ENCODE data around the gene PARD3. TPM values are rescaled to one million over a fixed set of nuclear protein-coding genes. Genes with fewer than 3 reads are reported as not detected.
"Not testable (repeated sequence)": the region's sequence is repeated elsewhere in the genome, so short reads cannot be mapped to it uniquely, and the experiment has no call there.

The PARD3 gene
- total and polyA plus RNA-seq, 8 donors: 25.6 to 54.5 (median 47.8) TPM

DNA sequence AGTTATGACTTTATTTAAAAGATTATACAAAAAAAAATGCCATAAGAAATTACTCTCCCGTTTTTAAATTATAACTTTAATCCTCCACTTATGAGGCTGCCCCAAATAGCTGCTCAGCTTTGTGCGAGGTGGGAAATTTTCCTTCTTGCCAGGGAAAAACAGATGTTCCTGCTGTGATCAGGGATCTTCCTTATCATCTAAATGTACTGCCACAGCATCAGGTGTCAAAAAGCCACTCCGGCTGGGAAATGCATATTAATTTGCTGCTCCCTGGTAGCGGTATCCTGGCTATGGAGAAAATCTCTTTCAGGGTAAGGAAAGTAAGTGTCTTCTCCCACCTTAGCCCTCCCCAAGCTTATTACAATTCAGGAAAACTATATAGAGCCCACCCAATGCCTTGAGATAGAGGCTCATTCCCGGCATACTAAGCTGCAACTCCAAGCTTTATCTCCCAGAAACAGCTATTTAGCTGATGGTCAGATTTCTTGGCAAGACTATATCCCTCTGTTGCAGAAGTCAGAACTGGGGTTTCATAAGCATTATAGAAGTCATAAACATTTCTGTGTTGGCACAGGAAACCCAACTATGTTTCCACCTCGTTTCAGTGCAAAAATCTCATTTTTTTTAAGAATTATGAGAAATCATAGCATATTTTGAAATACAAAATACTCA is 360.4 kb downstream of the PARD3 start:
- intact Hi-C loops (cut with DNase I): no loop called here
- H3K27me3 ChIP-seq: no peaks in the 10 kb centered on the region
- TF ChIP-seq, protein P1, sequence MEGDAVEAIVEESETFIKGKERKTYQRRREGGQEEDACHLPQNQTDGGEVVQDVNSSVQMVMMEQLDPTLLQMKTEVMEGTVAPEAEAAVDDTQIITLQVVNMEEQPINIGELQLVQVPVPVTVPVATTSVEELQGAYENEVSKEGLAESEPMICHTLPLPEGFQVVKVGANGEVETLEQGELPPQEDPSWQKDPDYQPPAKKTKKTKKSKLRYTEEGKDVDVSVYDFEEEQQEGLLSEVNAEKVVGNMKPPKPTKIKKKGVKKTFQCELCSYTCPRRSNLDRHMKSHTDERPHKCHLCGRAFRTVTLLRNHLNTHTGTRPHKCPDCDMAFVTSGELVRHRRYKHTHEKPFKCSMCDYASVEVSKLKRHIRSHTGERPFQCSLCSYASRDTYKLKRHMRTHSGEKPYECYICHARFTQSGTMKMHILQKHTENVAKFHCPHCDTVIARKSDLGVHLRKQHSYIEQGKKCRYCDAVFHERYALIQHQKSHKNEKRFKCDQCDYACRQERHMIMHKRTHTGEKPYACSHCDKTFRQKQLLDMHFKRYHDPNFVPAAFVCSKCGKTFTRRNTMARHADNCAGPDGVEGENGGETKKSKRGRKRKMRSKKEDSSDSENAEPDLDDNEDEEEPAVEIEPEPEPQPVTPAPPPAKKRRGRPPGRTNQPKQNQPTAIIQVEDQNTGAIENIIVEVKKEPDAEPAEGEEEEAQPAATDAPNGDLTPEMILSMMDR (IDR thresholded peaks at IDR 0.05): no peak
- H3K27ac ChIP-seq: no peak overlapping the region
- no peaks in the 10 kb centered on the region for H3K4me1 ChIP-seq
- no peaks in the 10 kb centered on the region for H3K9me3 ChIP-seq
- H3K4me3 ChIP-seq: no peak overlapping the region
- H3K36me3 ChIP-seq: no peaks in the 10 kb centered on the region
- DNase-seq: peak in 2 of 4 donors; percentile 37 to 49
- no peak for ATAC-seq

DNA sequence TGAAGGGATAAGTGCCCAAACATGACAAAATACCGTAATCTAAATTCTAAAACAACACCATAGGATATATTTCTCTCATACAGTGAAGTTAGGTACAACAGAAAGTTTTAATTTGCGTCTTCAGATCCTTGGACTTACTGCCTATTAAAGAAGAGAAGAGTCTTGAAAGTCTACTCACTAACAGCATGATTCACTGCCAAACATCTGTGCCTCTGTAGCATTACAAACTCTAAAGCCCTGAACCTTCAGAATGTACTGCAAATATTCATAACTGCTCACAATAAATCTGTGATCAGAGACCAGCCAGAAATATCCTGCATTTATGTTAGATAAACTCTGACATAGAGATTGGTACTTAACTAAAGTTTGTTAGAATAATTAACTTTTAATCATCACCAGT is 365.3 kb downstream of the PARD3 start:
- intact Hi-C loops (cut with DNase I): no loop called here
- DNase-seq: no peak

GRCh38 chr10:34446049-34446448 is 369.0 kb downstream of the PARD3 start:
- Histone ChIP-seq H3K9me3 (no peaks in the 10 kb centered on the region), H3K27ac (no peak overlapping the region), H3K36me3 (no peaks in the 10 kb centered on the region), H3K4me1 (no peaks in the 10 kb centered on the region), H3K4me3 (no peak overlapping the region), H3K27me3 (no peaks in the 10 kb centered on the region)
- DNase-seq: no peak
- intact Hi-C loops (cut with DNase I): no loop called here
- ATAC-seq: no peak
- TF ChIP-seq, protein P1 (IDR thresholded peaks at IDR 0.05): no peak

More for the DNA sequence above, 365.3 kb downstream of the PARD3 start:
- Histone ChIP-seq H3K4me1 (no peaks in the 10 kb centered on the region), H3K27ac (no peak overlapping the region), H3K27me3 (no peaks in the 10 kb centered on the region), H3K4me3 (no peak overlapping the region), H3K9me3 (no peaks in the 10 kb centered on the region), H3K36me3 (no peaks in the 10 kb centered on the region)
- TF ChIP-seq, protein P1 (IDR thresholded peaks at IDR 0.05): no peak
- ATAC-seq: no peak

DNA sequence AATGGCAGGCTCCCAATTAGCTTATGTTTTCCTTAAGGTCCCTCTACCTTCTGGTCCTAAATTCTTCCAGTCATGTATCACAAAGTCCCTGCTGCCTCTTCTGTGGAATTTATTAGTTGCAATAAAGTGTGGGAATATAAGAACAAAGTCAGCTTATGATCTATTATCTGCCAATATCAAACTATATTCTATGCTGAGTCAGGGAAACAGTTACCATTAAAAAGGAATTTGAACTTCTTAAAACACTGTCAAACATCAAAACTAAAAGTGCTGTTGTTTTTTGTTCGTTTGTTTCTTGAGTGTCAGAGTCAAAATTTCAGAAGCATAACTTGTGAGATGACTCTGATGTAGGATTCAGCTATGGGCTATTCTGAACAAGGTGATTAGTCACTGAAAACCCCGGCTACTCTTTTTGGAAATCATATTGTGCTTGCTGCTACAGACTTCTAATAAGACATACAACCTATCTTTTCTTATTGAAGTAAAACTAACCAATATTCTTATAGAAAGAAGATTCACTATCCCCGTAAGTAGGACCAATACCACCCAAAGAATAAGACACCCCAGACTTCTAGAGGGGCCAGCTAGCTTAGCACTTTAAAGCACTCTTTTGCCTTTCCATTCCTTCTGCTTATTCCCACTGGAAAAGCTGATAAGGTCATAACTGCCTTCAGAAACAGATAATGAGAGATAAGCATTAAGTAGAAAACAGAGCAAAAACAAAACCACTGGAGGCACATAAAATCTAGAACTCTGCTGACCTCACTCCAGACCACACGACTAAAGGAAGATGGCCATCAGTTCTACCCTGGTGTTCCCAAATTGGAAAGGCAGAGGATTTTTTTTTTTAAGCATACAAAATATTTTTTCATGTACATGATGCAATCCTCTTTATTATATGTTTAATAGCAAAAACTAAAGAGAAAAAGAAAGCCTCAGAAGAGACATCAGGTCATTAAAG is 370.6 kb downstream of the PARD3 start:
- no peak for DNase-seq
- TF ChIP-seq, protein P1 (IDR thresholded peaks at IDR 0.05): no peak
- H3K4me3 ChIP-seq: no peak overlapping the region
- H3K27me3 ChIP-seq: no peaks in the 10 kb centered on the region
- H3K27ac ChIP-seq: no peak overlapping the region
- no peaks in the 10 kb centered on the region for H3K9me3 ChIP-seq
- H3K36me3 ChIP-seq: no peaks in the 10 kb centered on the region
- no peaks in the 10 kb centered on the region for H3K4me1 ChIP-seq
- ATAC-seq: no peak
- intact Hi-C loops (cut with DNase I): no loop called here

- H3K27me3 ChIP-seq; intact Hi-C loops (cut with DNase I); H3K36me3 ChIP-seq; DNase-seq; H3K9me3 ChIP-seq; H3K4me1 ChIP-seq; H3K27ac ChIP-seq; H3K4me3 ChIP-seq; ATAC-seq: not testable (repeated sequence)
Measured at GRCh38 chr10:34439386-34439785, 375.7 kb downstream of the PARD3 start.
